H1 (cell line): ENCODE data around the gene TBX2. TPM values are rescaled to one million over a fixed set of nuclear protein-coding genes. Genes with fewer than 3 reads are reported as not detected.

Source experiments
- CTCF ChIA-PET: fragments of 300-600 bp; sonication (Branson Sonifier 250); formaldehyde crosslinking; loops from one replicate; lab custom pipeline; 2021; ENCODE audit not compliant: partially characterized antibody; lab: Charles Lee
- POLR2A ChIA-PET: fragments of 300-600 bp; sonication (Branson Sonifier 250); formaldehyde crosslinking; loops from one replicate; lab custom pipeline; 2021; ENCODE audit warnings: inconsistent platforms; ENCODE audit not compliant: partially characterized antibody; lab: Charles Lee
- DNase-seq, 2 experiments: peaks; one replicate each; pipeline versions ENCODE4 v3.0.0 to v3.0.0-alpha.2; 2010 to 2022; ENCODE audit warnings: low spot score in 2 of 2, low read depth in 1 of 2, mixed read lengths in 1 of 2
- FAIRE-seq: peaks from 2 replicates; lab custom pipeline; 2011; peaks lifted over from hg19 to GRCh38; lab: Jason Lieb, UNC
- H2AFZ ChIP-seq: 2 replicates; pipeline ENCODE4 v1.8.1; 2012; ENCODE audit warnings: low read length, inconsistent platforms
- H2AK5ac ChIP-seq: 2 replicates; pipeline ENCODE4 v1.6.1; 2013; ENCODE audit warnings: low read depth, low read length
- H2BK120ac ChIP-seq: replicated peaks from 2 replicates; pipeline ENCODE3; 2013; ENCODE audit warnings: low read depth, low read length, inconsistent platforms
- H2BK12ac ChIP-seq: 2 replicates; pipeline ENCODE4 v1.6.1; 2013; ENCODE audit warnings: low read depth, low read length
- H2BK15ac ChIP-seq: 2 replicates; pipeline ENCODE4 v1.6.1; 2013; ENCODE audit warnings: low read length
- H2BK20ac ChIP-seq: 2 replicates; pipeline ENCODE4 v1.6.1; 2013; ENCODE audit warnings: low read length
- H2BK5ac ChIP-seq: 2 replicates; pipeline ENCODE4 v1.6.1; 2013; ENCODE audit warnings: low read depth, low read length
- H3K14ac ChIP-seq: 2 replicates; pipeline ENCODE4 v1.6.1; 2013; ENCODE audit warnings: inconsistent platforms; ENCODE audit not compliant: insufficient read length
- H3K18ac ChIP-seq: 2 replicates; pipeline ENCODE4 v1.6.1; 2013; ENCODE audit warnings: low read length; ENCODE audit errors: extremely low read depth
- H3K23ac ChIP-seq: 2 replicates; pipeline ENCODE4 v1.6.1; 2013; ENCODE audit warnings: inconsistent platforms; ENCODE audit not compliant: insufficient read length
- H3K23me2 ChIP-seq: 2 replicates; pipeline ENCODE4 v1.6.1; 2013; ENCODE audit warnings: low read depth, low read length
- H3K27ac ChIP-seq: 2 replicates; pipeline ENCODE4 v1.6.1; 2011; ENCODE audit warnings: low read depth, low read length, inconsistent platforms
- H3K27me3 ChIP-seq, 4 experiments: replicated peaks in 1 of 4; 1 replicate in 1 of 4; 2 replicates in 3 of 4; pipeline versions ENCODE4 v1.6.1 to v1.8.1; 2011 to 2013; ENCODE audit warnings: low read length in 3 of 4, mild to moderate bottlenecking in 3 of 4, inconsistent platforms in 2 of 4, mixed read lengths in 2 of 4, moderate library complexity in 1 of 4; ENCODE audit not compliant: control insufficient read depth in 3 of 4, insufficient read depth in 3 of 4; ENCODE audit errors: extremely low read depth in 1 of 4
- H3K36me3 ChIP-seq, 4 experiments: 2 replicates each; pipeline versions ENCODE4 v1.6.1 to v1.8.1; 2011 to 2013; ENCODE audit warnings: mild to moderate bottlenecking in 4 of 4, low read length in 3 of 4, moderate library complexity in 2 of 4, control low read depth in 1 of 4, inconsistent platforms in 1 of 4; ENCODE audit not compliant: insufficient read depth in 4 of 4, control insufficient read depth in 2 of 4
- H3K4ac ChIP-seq: replicated peaks from 2 replicates; pipeline ENCODE3; 2013; ENCODE audit warnings: low read length, low read depth, mixed read lengths, inconsistent platforms; ENCODE audit not compliant: insufficient read length
- H3K4me1 ChIP-seq, 4 experiments: replicated peaks in 1 of 4; 1 replicate in 1 of 4; 2 replicates in 3 of 4; pipeline versions ENCODE4 v1.6.1 to v1.8.1; 2011 to 2013; ENCODE audit warnings: low read length in 3 of 4, inconsistent platforms in 2 of 4, mixed read lengths in 1 of 4; ENCODE audit not compliant: insufficient read depth in 4 of 4, control insufficient read depth in 3 of 4
- H3K4me2 ChIP-seq, 2 experiments: 2 replicates each; pipeline versions ENCODE4 v1.6.1 to v1.8.1; 2011 to 2013; ENCODE audit warnings: low read depth in 2 of 2, low read length in 2 of 2, control low read depth in 1 of 2, inconsistent platforms in 1 of 2, mild to moderate bottlenecking in 1 of 2; ENCODE audit not compliant: insufficient read depth in 1 of 2
- H3K4me3 ChIP-seq, 4 experiments: fragments of 200-600, 300-600 bp in 1 of 4; sonication (generic), shearing (Covaris generic), sonication (Bioruptor Twin) in 1 of 4; 2 replicates each; pipeline versions ENCODE4 v1.5.1 to v1.8.1; 2011 to 2016; ENCODE audit warnings: low read length in 4 of 4, low read depth in 3 of 4, control low read depth in 2 of 4, inconsistent platforms in 2 of 4, mild to moderate bottlenecking in 2 of 4, mixed read lengths in 1 of 4, moderate library complexity in 1 of 4; ENCODE audit not compliant: insufficient read depth in 2 of 4; ENCODE audit errors: extremely low read depth in 1 of 4
- H3K56ac ChIP-seq: replicated peaks from 2 replicates; pipeline ENCODE3; 2013; ENCODE audit warnings: low read depth, mild to moderate bottlenecking, mixed read lengths, low read length, inconsistent platforms; ENCODE audit not compliant: insufficient read length
- H3K79me1 ChIP-seq: 2 replicates; pipeline ENCODE4 v1.6.1; 2013; ENCODE audit warnings: low read depth, low read length, control low read depth
- H3K79me2 ChIP-seq, 2 experiments: 2 replicates each; pipeline versions ENCODE4 v1.6.1 to v1.8.1; 2012 to 2013; ENCODE audit warnings: low read length in 2 of 2, mild to moderate bottlenecking in 2 of 2, inconsistent platforms in 1 of 2; ENCODE audit not compliant: insufficient read depth in 2 of 2, control insufficient read depth in 1 of 2
- H3K9ac ChIP-seq, 4 experiments: replicated peaks in 1 of 4; 1 replicate in 1 of 4; 2 replicates in 3 of 4; pipeline versions ENCODE4 v1.6.1 to v1.8.1; 2011 to 2013; ENCODE audit warnings: low read depth in 3 of 4, low read length in 3 of 4, control low read depth in 2 of 4, mild to moderate bottlenecking in 2 of 4, moderate library complexity in 2 of 4, inconsistent platforms in 1 of 4; ENCODE audit errors: extremely low read depth in 1 of 4
- H3K9me3 ChIP-seq, 2 experiments: 2 replicates each; pipeline versions ENCODE4 v1.6.1 to v1.8.1; 2012 to 2013; ENCODE audit warnings: mild to moderate bottlenecking in 2 of 2, moderate library complexity in 2 of 2, control low read depth in 1 of 2, inconsistent platforms in 1 of 2, low read depth in 1 of 2, low read length in 1 of 2, mixed read lengths in 1 of 2; ENCODE audit not compliant: insufficient read depth in 2 of 2
- H4K20me1 ChIP-seq, 2 experiments: replicated peaks in 1 of 2; 2 replicates each; pipeline versions ENCODE3 to v1.8.1; 2011 to 2013; ENCODE audit warnings: inconsistent platforms in 2 of 2, low read length in 2 of 2, mild to moderate bottlenecking in 1 of 2; ENCODE audit not compliant: insufficient read depth in 2 of 2, control insufficient read depth in 1 of 2
- H4K5ac ChIP-seq: 2 replicates; pipeline ENCODE4 v1.6.1; 2013; ENCODE audit warnings: low read length, low read depth, mixed read lengths, inconsistent platforms; ENCODE audit not compliant: insufficient read length
- H4K8ac ChIP-seq: 2 replicates; pipeline ENCODE4 v1.8.0; 2013; ENCODE audit warnings: mild to moderate bottlenecking, moderate library complexity, low read length, inconsistent platforms; ENCODE audit not compliant: insufficient read depth; ENCODE audit errors: extremely low read depth
- H4K91ac ChIP-seq: replicated peaks from 2 replicates; pipeline ENCODE3; 2013; ENCODE audit warnings: low read length, mixed read lengths, inconsistent platforms; ENCODE audit not compliant: insufficient read length
- BACH1 ChIP-seq: IDR thresholded peaks from 2 replicates; pipeline ENCODE4 v1.6.1; 2012; ENCODE audit warnings: low read length, improper control_type of control experiment
- BCL11A ChIP-seq, 2 experiments: IDR thresholded peaks; one replicate each; pipeline ENCODE4 v1.6.1; 2011; ENCODE audit warnings: low read depth in 2 of 2, low read length in 2 of 2, mild to moderate bottlenecking in 2 of 2
- CHD1 ChIP-seq: IDR thresholded peaks from 2 replicates; pipeline ENCODE4 v1.6.1; 2012; ENCODE audit warnings: low read depth, low read length, improper control_type of control experiment
- CTBP2 ChIP-seq: IDR thresholded peaks from 2 replicates; pipeline ENCODE4 v1.7.0; 2011; ENCODE audit warnings: borderline replicate concordance, mild to moderate bottlenecking, moderate library complexity, mixed read lengths, low read length; ENCODE audit not compliant: insufficient read depth, insufficient read length
- E2F6 ChIP-seq: IDR thresholded peaks from 2 replicates; pipeline ENCODE4 v1.6.1; 2012; ENCODE audit warnings: inconsistent platforms
- HDAC6 ChIP-seq: IDR thresholded peaks from one replicate; pipeline ENCODE4 v1.7.1; 2012; ENCODE audit warnings: low read depth, mild to moderate bottlenecking, inconsistent platforms, low read length, moderate library complexity
- MAX ChIP-seq: IDR thresholded peaks from 2 replicates; pipeline ENCODE4 v1.6.1; 2012; ENCODE audit warnings: inconsistent platforms
- RAD21 ChIP-seq, 2 experiments: IDR thresholded peaks in 1 of 2; conservative IDR thresholded peaks in 1 of 2; 2 replicates each; pipeline ENCODE4 v1.6.1; 2011; ENCODE audit warnings: low read depth in 2 of 2, low read length in 2 of 2, improper control_type of control experiment in 1 of 2, inconsistent platforms in 1 of 2, mild to moderate bottlenecking in 1 of 2, moderate library complexity in 1 of 2
- TCF12 ChIP-seq: IDR thresholded peaks from 2 replicates; pipeline ENCODE4 v1.6.1; 2011; ENCODE audit warnings: low read depth, mild to moderate bottlenecking, low read length
- YY1 ChIP-seq: IDR thresholded peaks from 2 replicates; pipeline ENCODE4 v1.6.1; 2011; ENCODE audit warnings: low read depth, mild to moderate bottlenecking, low read length
- WGBS, 2 experiments: shearing (Covaris generic) in 1 of 2; methylation state at CpG; one replicate each; pipeline versions ENCODE4 v1.1.6 to v1.1.7; 2013 to 2015; ENCODE audit warnings: low lambda C conversion rate in 2 of 2, mixed read lengths in 2 of 2, inconsistent platforms in 1 of 2, low coverage in 1 of 2, missing lambda C conversion rate in 1 of 2; ENCODE audit not compliant: insufficient replicate concordance in 2 of 2, insufficient coverage in 1 of 2, insufficient read length in 1 of 2; ENCODE audit errors: extremely low coverage in 1 of 2, missing lambda C conversion rate in 1 of 2; 5-methylcytosine and 5-hydroxymethylcytosine counted together
- polyA plus RNA-seq, 7 experiments: library from polyadenylated mRNA; depleted of rRNA in 3 of 7; stranded (reverse) in 5 of 7; unstranded in 2 of 7; fragments of >200 nt in 5 of 7; fragments of 200-250 nt in 2 of 7; gene quantifications; 1 replicate in 5 of 7; 2 replicates in 1 of 7; 4 replicates in 1 of 7; pipeline versions ENCODE4 v1.2.1 to v1.2.3, GENCODE V29; 2011 to 2013; ENCODE audit warnings: missing spikeins in 2 of 7, mixed read lengths in 2 of 7
- total RNA-seq: library from RNA; stranded (reverse); fragmentation: NEBNext Ultra II Directional; extraction: Animal tissue kit (Norgen Biotek cat#: 25700); gene quantifications from 2 replicates; pipeline ENCODE4 v1.2.1, GENCODE V29; 2021

Gene TBX2
- total and polyA plus RNA-seq, 2 of the 8 experiments (the other 6 are each of a cell fraction or from before 2014, with no cell fraction given), result not detected

- H4K5ac ChIP-seq, result no peak overlapping the region
- no peak overlapping the region; a peak in 1 of 4 replicates for H3K4me2 ChIP-seq
- CTCF ChIA-PET, result interaction anchor here (0.6 to 4.6 kb wide), 18 partner anchors 9 to 891 kb away, joined by 3 to 27 read pairs (median 4); no protein-coding TSS in a partner anchor
- no peak overlapping the region for H2BK20ac ChIP-seq
- H3K4me1 ChIP-seq, result peaks cover 0 to 4% (median 2%) of the 10 kb centered on the region in 4 experiments; a peak in 3 of 7 replicates
- peak overlapping the region; percentile 24; the same call in 1 of the 2 replicates for H3K18ac ChIP-seq
- 56% methylated on average over 11 of the region's 11 CpGs; no CpG with 5 or more reads in 1 of the 2 experiments for WGBS, 2 experiments
- no peaks in the 10 kb centered on the region for H3K9me3 ChIP-seq
- peak overlapping the region; percentile 63; the same call in 1 of the 2 replicates for H2BK12ac ChIP-seq
- peak overlapping the region; percentile 94; the same call in 1 of the 2 replicates for H2BK15ac ChIP-seq
- H3K79me2 ChIP-seq, result no peaks in the 10 kb centered on the region
- H3K27me3 ChIP-seq, result no peaks in the 10 kb centered on the region; a peak in 1 of 7 replicates
- H3K14ac ChIP-seq, result no peak overlapping the region
- no peak overlapping the region for H3K4me3 ChIP-seq
- H3K9ac ChIP-seq, result no peak overlapping the region
- peak overlapping the region; percentile 67; the same call in 1 of the 2 replicates for H2AFZ ChIP-seq
- no peaks in the 10 kb centered on the region for H4K20me1 ChIP-seq
- no peak overlapping the region; the same call in 1 of the 2 replicates for H2BK5ac ChIP-seq
- H3K23ac ChIP-seq, result no peak overlapping the region
- H3K23me2 ChIP-seq, result no peaks in the 10 kb centered on the region; the same call in 1 of the 2 replicates
- H2AK5ac ChIP-seq, result no peak overlapping the region
- H3K79me1 ChIP-seq, result no peaks in the 10 kb centered on the region
- H3K56ac ChIP-seq, result no peak overlapping the region
- POLR2A ChIA-PET, result interaction anchor here (1.4 to 1.5 kb wide), 2 partner anchors 15 to 22 kb away, joined by 4 read pairs; no protein-coding TSS in a partner anchor
- FAIRE-seq, result no peak
- H4K91ac ChIP-seq, result no peak overlapping the region
- H3K4ac ChIP-seq, result no peak overlapping the region
- no peaks in the 10 kb centered on the region for H3K36me3 ChIP-seq
- H2BK120ac ChIP-seq, result no peak overlapping the region
- DNase-seq, result peak in 1 of 2 experiments; percentile 67
- no peak overlapping the region for H3K27ac ChIP-seq
- peak overlapping the region; percentile 35; the same call in 1 of the 2 replicates for H4K8ac ChIP-seq
- TF ChIP-seq E2F6 (no peak), HDAC6 (no peak), MAX (peak; percentile 46), RAD21 (IDR thresholded peaks at IDR 0.05 in 1 of 2, conservative IDR thresholded peaks at IDR 0.05 in 1 of 2; ENCODE audit: low read depth in 2 of 2, low read length in 2 of 2) (peak; percentile 68 to 81), CHD1 (no peak), TCF12 (no peak), YY1 (no peak), BCL11A (IDR thresholded peaks at IDR 0.05; ENCODE audit: low read depth in 2 of 2, low read length in 2 of 2) (no peak), CTBP2 (no peak), BACH1 (no peak)
Measured at GRCh38 chr17:61425682-61426481, 26.2 kb downstream of the TBX2 start.
